ENCODE data around the gene MZF1. TPM values are rescaled to one million over a fixed set of nuclear protein-coding genes. Genes with fewer than 3 reads are reported as not detected.

The MZF1 gene
- total RNA-seq, 1 donor from 2014 or later, result 15.8 TPM

DNA sequence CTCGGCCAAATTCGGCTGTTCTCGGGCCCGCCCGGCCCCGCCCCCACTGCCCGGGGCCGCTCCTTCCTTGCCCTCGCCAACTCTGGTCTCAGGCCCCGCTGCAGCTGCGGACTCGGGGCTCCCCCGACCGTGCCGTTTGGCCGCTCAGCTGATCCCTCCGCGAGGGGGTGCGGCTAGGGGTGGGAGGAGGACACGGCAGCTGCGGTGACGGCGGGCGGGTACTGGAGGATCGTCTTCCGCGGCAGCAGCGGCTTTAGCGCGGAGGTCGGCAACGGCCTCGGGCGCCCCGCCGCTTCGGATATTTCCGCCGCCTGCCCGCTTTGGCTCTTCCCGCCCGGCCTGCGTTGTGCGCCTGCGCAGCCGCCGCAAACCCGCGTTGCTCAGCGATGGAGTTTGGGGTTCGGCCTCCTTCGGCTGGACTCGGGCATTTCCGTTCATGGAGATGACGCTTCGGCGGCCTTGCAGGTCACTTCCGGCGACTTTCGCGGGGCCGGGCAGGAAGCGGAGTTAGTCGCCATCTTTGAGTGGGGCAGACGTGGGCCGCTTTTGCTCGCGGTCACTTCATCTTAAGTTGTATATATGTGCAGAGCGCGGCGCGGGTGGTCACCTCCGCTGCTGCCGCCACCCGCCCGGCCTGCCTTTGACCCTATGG is 14.4 kb downstream of the MZF1 start:
- peak overlapping the region; percentile 98 for H3K27ac Mint-ChIP-seq (ENCODE audit: unreplicated experiment)
- peaks cover 49% of the 10 kb centered on the region for H3K4me1 Mint-ChIP-seq (ENCODE audit: low read depth)
- H3K9me3 Mint-ChIP-seq (ENCODE audit: low read depth), result no peaks in the 10 kb centered on the region
- peaks cover 14% of the 10 kb centered on the region for H3K36me3 Mint-ChIP-seq (ENCODE audit: low read depth)
- DNase-seq (ENCODE audit: low spot score), result peak; percentile 99
- H3K4me3 Mint-ChIP-seq (ENCODE audit: unreplicated experiment), result peak overlapping the region; percentile 96
- no peaks in the 10 kb centered on the region for H3K27me3 Mint-ChIP-seq (ENCODE audit: low read depth)
- TF ChIP-seq, protein P1, sequence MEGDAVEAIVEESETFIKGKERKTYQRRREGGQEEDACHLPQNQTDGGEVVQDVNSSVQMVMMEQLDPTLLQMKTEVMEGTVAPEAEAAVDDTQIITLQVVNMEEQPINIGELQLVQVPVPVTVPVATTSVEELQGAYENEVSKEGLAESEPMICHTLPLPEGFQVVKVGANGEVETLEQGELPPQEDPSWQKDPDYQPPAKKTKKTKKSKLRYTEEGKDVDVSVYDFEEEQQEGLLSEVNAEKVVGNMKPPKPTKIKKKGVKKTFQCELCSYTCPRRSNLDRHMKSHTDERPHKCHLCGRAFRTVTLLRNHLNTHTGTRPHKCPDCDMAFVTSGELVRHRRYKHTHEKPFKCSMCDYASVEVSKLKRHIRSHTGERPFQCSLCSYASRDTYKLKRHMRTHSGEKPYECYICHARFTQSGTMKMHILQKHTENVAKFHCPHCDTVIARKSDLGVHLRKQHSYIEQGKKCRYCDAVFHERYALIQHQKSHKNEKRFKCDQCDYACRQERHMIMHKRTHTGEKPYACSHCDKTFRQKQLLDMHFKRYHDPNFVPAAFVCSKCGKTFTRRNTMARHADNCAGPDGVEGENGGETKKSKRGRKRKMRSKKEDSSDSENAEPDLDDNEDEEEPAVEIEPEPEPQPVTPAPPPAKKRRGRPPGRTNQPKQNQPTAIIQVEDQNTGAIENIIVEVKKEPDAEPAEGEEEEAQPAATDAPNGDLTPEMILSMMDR (IDR thresholded peaks at IDR 0.05), result no peak

DNA sequence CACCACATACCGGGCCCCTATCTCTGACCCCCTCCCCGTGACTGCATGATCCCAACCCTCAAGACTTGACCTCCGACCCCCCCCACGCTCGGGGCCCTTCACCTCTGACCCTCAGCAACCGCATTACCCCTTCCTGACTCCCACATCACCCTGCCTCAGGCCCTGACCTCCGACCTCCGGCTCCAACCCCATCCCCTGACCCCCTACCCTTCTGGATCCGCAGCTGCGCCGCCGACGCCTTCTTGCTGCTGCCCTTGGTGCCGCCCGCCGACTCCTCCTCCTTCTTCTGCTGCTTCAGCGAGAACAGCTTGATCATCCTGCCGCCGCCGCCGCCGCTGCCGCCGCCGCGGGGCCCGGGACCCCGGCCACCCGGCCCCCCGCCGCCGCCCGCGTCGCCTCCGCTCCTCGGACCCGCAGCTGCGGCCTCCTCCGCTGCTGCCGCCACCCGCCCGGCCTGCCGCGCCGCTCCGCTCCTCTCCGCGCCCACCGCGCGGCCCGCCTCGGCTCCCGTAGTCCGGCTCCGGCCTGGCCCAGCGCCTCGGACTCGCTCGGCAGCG is 15.0 kb downstream of the MZF1 start, which contains the start of gene UBE2M:
Gene UBE2M (minus strand): TSS at position 546 of the 557 bp plus-strand sequence. CDS start 230 bp downstream, at position 316.
- H3K4me1 Mint-ChIP-seq (ENCODE audit: low read depth), result peaks cover 53% of the 10 kb centered on the region
- peak within 1 kb of the TSS; percentile 98 for H3K27ac Mint-ChIP-seq (ENCODE audit: unreplicated experiment)
- no peaks in the 10 kb centered on the region for H3K9me3 Mint-ChIP-seq (ENCODE audit: low read depth)
- no peaks in the 10 kb centered on the region for H3K27me3 Mint-ChIP-seq (ENCODE audit: low read depth)
- TF ChIP-seq, protein P1 (IDR thresholded peaks at IDR 0.05), result no peak
- peak; percentile 82 for DNase-seq (ENCODE audit: low spot score)
- H3K4me3 Mint-ChIP-seq (ENCODE audit: unreplicated experiment), result peak within 1 kb of the TSS; percentile 96
- H3K36me3 Mint-ChIP-seq (ENCODE audit: low read depth), result peaks cover 16% of the 10 kb centered on the region

DNA sequence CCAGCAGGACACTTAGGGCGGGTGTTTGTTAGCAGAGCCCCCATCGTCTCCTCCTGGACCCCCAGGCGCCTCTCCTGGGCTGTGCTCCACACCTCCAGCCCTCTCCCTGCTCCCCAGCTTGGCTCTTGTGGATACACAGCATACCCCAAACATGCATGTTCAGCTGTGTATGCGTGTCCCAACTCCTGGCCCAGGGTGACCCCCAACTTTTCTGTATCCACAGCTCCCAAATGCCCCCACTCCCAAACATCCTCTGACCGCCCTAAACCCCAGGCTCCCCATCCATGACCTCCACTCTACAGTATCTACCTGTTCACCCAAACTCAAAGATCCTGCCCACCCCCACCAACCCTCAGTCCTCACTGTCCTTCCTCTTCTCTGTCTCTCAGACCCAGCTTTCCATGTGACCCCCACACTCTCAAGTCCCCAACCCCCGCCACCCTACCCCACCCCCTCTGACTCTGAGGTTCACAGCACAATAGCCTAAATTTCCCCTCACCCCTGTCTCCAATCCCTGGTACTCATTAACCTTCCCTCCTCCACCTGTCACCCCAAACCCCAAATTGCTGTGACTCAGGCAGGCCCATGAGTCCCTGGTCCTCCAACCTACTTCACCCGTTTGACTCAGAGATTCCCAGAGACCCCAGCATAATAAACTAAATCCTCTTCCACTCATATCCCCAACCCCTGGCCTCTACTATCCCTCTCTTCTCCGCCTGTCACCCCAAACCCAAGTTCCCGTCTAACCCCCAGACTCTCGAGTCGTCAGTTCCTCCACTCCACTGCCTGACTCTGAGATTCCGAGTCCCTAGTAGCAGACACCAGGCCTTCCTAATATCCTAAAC is 15.7 kb downstream of the MZF1 start:
- H3K27me3 Mint-ChIP-seq (ENCODE audit: low read depth), result no peaks in the 10 kb centered on the region
- H3K36me3 Mint-ChIP-seq (ENCODE audit: low read depth), result peaks cover 20% of the 10 kb centered on the region
- no peaks in the 10 kb centered on the region for H3K9me3 Mint-ChIP-seq (ENCODE audit: low read depth)
- H3K27ac Mint-ChIP-seq (ENCODE audit: unreplicated experiment), result peak overlapping the region; percentile 93
- TF ChIP-seq, protein P1 (IDR thresholded peaks at IDR 0.05), result no peak
- peak overlapping the region; percentile 96 for H3K4me3 Mint-ChIP-seq (ENCODE audit: unreplicated experiment)
- H3K4me1 Mint-ChIP-seq (ENCODE audit: low read depth), result peaks cover 53% of the 10 kb centered on the region
- DNase-seq (ENCODE audit: low spot score), result peak; percentile 64

DNA sequence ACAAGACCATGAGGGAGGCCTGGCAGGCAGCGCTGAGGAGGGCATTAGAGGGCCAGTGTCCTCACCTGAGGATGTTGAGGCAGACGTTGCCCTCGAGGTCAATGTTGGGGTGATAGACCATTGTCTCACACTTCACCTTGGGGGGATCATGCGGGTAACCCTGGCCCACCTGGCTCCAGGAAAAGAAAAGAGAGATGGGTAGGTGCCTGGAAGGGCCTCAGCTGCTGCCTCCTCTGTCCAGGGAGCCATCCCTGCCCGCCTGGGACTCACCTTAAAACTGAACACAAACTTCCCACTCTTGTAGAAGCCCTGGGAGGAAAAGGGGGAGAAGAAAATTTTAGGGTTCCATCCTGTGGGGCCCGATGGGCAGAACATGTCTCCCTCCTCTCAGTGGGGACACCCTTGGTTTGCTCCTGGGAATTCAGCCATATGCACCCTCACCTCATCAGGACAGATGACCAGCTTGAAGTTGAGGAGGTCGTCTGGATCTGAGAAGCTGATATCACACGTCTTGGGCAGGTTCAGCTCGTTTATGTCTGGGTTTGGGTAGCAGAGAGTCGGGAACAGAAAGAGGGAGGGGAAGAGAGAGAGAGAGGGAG is 16.4 kb downstream of the MZF1 start:
- peaks cover 53% of the 10 kb centered on the region for H3K4me1 Mint-ChIP-seq (ENCODE audit: low read depth)
- no peaks in the 10 kb centered on the region for H3K9me3 Mint-ChIP-seq (ENCODE audit: low read depth)
- H3K36me3 Mint-ChIP-seq (ENCODE audit: low read depth), result peaks cover 24% of the 10 kb centered on the region

More for the DNA sequence above, 16.4 kb downstream of the MZF1 start:
- Mint-ChIP-seq H3K4me3 (ENCODE audit: unreplicated experiment) (peak overlapping the region; percentile 96), H3K27ac (ENCODE audit: unreplicated experiment) (peak overlapping the region; percentile 93), H3K27me3 (ENCODE audit: low read depth) (no peaks in the 10 kb centered on the region)
- peak; percentile 26 for DNase-seq (ENCODE audit: low spot score)
- TF ChIP-seq, protein P1 (IDR thresholded peaks at IDR 0.05), result no peak

Measured in chondrocyte (in vitro differentiated cells).